NCI-H2196 (cell line): ENCODE data around the gene IGSF11.
"Not testable (repeated sequence)": the region's sequence is repeated elsewhere in the genome, so short reads cannot be mapped to it uniquely, and the experiment has no call there.

Experiments used
- DNase-seq: peaks from one replicate; lab custom pipeline; 2025; ENCODE audit not compliant: unreplicated experiment; lab: John Stamatoyannopoulos, UW

The IGSF11 gene

GRCh38 chr3:118990823-118991560, 43.7 kb downstream of the IGSF11 start:
- DNase-seq, result no peak

- DNase-seq, result no peak
These were observed 46.2 kb downstream of the IGSF11 start for GRCh38 chr3:118988198-118989130.

- no peak for DNase-seq
These were observed 47.2 kb downstream of the IGSF11 start for GRCh38 chr3:118987477-118987876.

- DNase-seq, result no peak
These were observed 47.9 kb downstream of the IGSF11 start for GRCh38 chr3:118986734-118987133.

DNA sequence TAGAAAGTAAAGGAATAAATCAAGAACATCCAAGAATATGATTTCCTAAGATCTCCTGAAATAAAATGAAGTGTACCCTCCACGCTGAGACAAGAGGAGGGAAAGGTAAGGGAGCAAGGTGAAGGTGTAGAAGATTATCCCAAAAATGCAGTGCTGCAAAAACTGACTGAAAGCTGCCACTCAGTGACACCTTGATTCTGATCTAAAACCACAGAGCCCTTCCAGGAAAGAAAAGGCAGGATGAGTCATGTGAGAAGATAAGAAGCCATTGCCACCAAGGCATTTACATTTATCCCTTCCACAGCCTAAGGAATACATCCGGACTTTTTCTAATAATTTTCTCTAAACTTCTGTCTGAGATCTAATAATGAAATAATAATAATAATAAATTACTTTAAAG, 49.9 kb downstream of the IGSF11 start:
- DNase-seq, result no peak

GRCh38 chr3:118981494-118982134, 53.0 kb downstream of the IGSF11 start:
- DNase-seq, result no peak

GRCh38 chr3:118980832-118981231, 53.8 kb downstream of the IGSF11 start:
- DNase-seq, result no peak

- DNase-seq, result no peak
These were observed 56.3 kb downstream of the IGSF11 start for GRCh38 chr3:118978393-118978758.

DNA sequence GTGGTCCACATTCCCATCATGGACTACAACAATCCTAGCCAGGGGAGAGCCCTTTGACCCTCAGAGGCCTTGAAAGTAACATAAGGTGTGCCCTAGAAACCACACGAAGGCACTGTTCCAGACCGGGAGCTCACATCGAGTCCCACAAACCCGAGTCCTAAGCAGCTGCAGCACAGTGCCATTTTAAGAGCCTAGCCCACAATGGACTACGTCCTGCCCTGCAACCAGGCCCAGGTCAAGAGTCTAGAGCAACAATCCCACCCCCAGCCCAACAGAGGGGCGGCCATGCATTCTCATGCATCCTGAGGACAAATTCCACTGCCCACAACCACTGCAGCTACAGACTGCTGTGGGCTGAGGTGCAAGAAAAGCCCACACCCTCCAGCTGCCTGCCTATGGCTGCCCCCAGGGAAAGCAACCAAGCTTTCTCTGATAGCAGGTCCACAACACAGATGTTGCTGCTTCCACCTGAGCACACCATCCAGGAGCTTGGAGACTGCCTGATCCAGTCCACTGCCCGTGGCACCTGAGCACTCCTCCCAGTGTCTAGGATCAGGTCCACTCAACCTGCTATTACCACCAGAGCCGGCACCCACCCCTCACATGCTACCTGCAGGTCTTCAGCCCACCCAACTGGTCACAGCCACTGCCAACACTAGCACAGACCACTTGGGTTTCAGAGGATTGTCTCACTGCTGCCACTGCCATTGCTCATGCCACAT, 56.8 kb downstream of the IGSF11 start:
- DNase-seq, result no peak

DNA sequence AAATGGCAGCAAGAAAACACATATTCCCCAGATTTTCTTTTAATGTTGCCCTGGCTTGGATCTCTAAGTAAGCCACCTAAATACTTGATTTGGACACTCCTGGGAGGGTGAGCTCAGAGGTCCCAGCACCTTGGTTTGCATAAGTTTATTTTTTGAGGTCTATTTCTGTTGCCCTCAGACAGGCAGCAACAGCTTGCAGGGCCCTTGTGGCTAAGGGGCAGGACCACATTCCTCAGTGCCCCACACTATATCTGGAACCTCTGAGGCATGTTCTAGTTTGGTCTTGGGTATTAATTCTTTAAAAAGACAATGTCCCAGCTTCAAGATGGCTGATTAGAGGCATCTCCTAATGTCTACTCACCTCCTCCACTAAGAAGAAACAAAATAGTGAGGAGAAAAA, 57.5 kb downstream of the IGSF11 start:
- no peak for DNase-seq

- DNase-seq, result not testable (repeated sequence)
These were observed 59.2 kb downstream of the IGSF11 start for GRCh38 chr3:118975476-118975875.

DNA sequence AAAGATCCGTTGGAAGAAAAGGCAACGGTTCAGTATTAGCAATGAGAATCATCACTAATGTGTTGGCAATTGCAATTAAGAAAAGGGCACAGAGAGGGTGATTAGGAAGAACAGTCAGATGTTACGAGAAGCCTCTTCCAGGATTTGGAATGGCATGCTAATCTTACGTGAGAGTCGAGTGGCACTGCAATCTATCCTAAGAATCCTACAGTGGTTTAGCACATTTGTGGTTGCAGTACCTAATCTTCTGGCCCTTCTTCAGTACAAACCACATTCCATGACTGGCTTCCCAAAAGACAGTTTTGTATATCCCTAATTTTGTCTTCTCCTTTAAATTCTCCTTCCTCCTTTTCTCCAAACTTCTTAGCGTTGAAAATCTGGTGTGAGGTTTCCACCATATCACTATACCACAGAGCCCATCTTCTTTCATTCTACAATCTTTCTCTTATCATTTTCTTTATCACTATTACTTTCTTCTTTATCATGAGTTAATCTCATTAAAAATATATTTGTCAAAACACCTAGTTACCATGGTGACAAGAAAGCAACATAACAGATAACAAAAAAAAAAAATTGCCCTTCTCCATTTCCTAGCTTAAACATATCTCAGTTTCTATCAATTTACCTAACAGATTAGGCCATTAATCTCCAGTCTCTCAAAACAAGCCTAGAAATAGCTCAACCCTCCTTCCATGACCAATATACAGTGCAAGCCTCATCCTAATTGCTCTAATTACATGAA, 60.1 kb downstream of the IGSF11 start:
- DNase-seq, result no peak

DNA sequence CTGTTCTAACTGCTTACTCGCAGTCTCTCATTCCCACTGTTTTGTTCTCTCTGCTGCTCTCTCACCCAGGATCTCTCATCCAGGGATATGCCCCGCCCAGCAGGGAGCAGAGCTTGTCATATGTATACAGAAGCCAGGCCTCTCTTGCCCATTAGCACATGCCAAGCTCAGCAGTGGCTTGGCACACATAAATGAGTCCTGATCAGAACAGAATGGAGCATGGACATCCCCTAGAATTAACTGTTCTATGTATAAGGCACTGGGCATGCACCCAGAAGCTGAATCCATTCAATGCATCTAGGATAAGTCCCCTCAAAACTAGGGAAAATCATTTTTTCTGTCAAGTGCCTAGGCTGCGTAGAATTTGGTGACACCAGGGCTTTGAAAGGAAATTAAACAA, 61.6 kb downstream of the IGSF11 start:
- DNase-seq, result no peak

GRCh38 chr3:118970819-118971218, 63.8 kb downstream of the IGSF11 start:
- DNase-seq, result no peak

DNA sequence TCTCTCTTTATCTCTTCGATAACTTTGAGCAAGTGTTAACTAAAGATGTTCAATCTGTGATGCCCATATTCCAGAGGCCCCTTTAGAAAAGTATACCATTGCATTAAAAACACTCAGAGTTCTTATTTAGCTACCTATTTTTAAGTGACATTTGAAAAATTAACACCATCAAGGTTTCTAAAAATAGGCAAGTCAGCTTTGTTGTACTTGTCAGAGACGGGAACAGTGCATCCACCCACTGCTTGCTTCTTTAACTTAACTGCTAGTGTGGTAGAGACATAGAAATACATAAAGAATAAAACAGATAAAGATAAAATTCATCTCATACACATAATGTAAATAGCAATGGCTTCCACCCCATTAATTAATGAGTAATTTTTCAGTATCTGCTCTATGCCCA, 66.0 kb downstream of the IGSF11 start:
- DNase-seq, result no peak

DNA sequence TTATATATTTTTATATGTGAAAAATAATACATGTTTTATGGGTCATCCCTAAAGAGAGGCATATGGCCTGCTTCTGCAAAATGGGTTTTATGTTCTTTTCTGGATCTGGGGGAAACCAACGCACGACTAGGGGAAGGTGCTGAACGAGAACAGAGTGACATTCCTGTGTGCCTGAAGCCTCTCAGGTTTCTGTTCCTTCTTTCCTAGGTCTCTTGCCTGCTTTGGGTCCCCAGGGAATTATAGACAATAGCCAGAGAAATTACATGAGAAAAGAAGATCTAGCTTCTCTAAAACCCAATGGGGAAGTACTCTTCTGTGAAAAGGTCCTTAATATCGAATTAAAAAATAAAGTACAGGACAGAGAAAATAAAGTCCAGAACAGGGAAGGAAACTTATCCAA, 66.5 kb downstream of the IGSF11 start:
- no peak for DNase-seq

DNA sequence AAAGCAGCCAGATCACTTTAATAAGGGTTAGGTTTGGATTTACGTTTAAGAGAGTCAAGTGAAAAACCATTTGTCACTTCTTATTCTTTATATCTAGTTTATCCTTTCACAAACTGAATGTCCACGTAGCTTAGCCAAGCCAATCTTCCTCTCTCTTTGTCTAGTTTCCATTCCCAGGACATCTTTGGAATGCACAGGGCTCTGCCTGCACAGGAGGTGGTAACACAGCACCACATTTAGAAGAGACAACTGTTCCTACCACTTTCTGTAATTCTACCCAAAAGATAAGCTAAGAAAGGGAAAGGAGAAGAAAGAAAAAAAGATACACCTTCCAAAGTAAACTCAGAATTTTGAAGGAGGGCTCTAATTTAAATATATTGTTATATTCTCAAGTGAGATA, 67.9 kb downstream of the IGSF11 start:
- no peak for DNase-seq

- DNase-seq, result no peak
These were observed 70.9 kb downstream of the IGSF11 start for GRCh38 chr3:118963711-118964110.

DNA sequence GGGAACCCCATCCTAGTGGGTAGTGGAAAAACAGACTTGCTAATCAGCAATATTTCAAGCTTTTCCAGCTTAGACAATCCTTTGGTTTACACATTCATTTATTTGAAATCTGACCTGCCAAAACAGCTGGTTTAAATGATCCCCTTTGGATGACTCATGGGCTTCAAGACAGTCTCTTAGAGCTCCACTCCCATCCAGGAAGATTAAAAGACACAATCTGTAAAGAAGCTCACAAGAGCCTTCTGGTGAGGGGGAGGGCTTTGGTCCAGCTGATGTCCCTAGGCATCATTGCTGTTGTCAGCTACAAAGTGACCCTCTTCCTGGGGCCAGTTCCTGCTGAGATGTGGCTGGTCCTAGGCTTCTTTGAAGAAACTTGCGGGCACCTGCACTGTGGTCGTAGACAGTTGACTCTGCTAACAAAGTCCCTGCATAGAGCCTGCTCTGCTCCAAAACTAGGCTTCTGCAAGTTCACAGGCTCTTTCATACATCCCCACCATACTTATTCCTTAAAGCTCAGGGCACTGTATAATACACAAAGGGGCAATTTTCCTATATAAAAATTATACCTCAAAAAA, 73.7 kb downstream of the IGSF11 start:
- DNase-seq, result no peak

DNA sequence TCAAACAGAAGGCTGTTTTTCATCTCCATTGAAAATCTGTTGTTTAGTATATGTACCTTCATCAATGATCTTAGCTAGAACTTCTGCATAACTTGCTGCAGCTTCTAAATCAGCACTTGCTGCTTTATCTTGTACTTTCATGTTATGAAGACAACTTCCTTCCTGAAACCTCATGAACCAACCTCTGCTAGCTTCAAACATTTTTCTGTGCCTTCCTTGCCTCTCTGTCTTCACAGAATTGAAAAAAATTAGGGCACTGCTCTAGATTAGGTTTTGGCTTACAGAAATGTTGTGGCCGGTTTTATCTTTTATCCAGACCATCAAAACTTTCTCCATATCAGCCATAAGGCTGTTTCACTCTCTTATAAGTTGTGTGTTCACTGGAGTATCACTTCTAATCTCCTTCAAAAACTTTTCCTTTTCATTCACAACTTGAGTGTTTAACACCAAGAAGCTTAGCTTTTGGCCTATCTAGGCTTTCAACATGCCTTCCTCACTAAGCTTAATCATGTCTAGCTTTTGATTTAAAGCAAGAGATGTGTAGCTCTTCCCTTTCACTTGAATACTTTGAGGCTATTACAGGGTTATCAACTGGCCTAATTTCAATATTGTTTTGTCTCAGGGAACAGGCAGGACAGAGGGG, 78.6 kb downstream of the IGSF11 start:
- no peak for DNase-seq
